Psoas muscle (tissue), 8 donors: Measurements from ENCODE around the gene CTIF. TPM values are rescaled to one million over a fixed set of nuclear protein-coding genes. Genes with fewer than 3 reads are reported as not detected.

Experiments
- ATAC-seq, 4 donors: fragments of 200-7000 bp; cut with Tn5 transposase; one replicate each; pipeline ENCODE4 v1.9.1; 2020; ENCODE audit warnings: moderate library complexity in 3 of 4, mild to moderate bottlenecking in 2 of 4
- DNase-seq, 2 donors: peaks; one replicate each; pipeline ENCODE4 v3.0.0-alpha.2; 2020
- H3K27ac ChIP-seq: fragments of 200-600 bp; one replicate; pipeline ENCODE4 v1.8.0; 2022
- H3K27me3 ChIP-seq, 3 donors: fragments of 200-600 bp in 1 of 3; one replicate each; pipeline versions ENCODE4 v1.6.1 to v1.8.0; 2013 to 2022; ENCODE audit warnings: low read length in 2 of 3, mild to moderate bottlenecking in 2 of 3, moderate library complexity in 1 of 3; ENCODE audit not compliant: insufficient read depth in 3 of 3
- H3K36me3 ChIP-seq, 2 donors: fragments of 200-600 bp in 1 of 2; one replicate each; pipeline versions ENCODE4 v1.6.1 to v1.8.0; 2013 to 2022; ENCODE audit warnings: low read depth in 1 of 2, mild to moderate bottlenecking in 1 of 2, moderate library complexity in 1 of 2; ENCODE audit not compliant: insufficient read depth in 1 of 2
- H3K4me1 ChIP-seq: fragments of 200-600 bp; one replicate; pipeline ENCODE4 v1.8.0; 2022
- H3K4me3 ChIP-seq: fragments of 200-600 bp; one replicate; pipeline ENCODE4 v1.8.0; 2022; ENCODE audit warnings: mild to moderate bottlenecking
- H3K9me3 ChIP-seq: fragments of 200-600 bp; one replicate; pipeline ENCODE4 v1.8.0; 2022
- WGBS, 3 donors: extraction: QIAGEN DNeasy Blood & Tissue Kit; methylation state at CpG; one replicate each; pipeline versions ENCODE4 v1.1.6 to v1.1.7; 2013; 5-methylcytosine and 5-hydroxymethylcytosine counted together
- intact Hi-C, 2 donors: fragments of 100-400 bp; cut with DNase I; formaldehyde crosslinking; loops; one replicate each; pipeline versions ENCODE4 v1.11.0 to v1.14.2; 2022
- polyA plus RNA-seq, 3 donors: library from polyadenylated mRNA; stranded (reverse); fragments of 200-250 nt; gene quantifications; one replicate each; pipeline ENCODE4 v1.2.3, GENCODE V29; 2013
- total RNA-seq, 4 donors: library from RNA; stranded (reverse); fragmentation: NEBNext Ultra II Directional in 2 of 4; extraction: Animal tissue kit (Norgen Biotek cat#: 25700) in 2 of 4; gene quantifications; one replicate each; pipeline versions ENCODE4 v1.2.1 to v1.2.4, GENCODE V29; 2021 to 2023
- TF ChIP-seq, protein P1 (sequence below): fragments of 200-600 bp; IDR thresholded peaks from one replicate; pipeline ENCODE4 v1.8.0; 2022; ENCODE audit warnings: antibody characterized with exemption
- donor health status: healthy with polysubstance abuse.
- donor health status: DM: no; HTN: no; CAD: no; lungs with moderate emphysema.
- donor health status: Bipolar disorder and iron deficiency.
- donor health status: healthy.
- donor health status: DM: yes; HTN: yes; CAD: no.
- donor health status: DM: no; HTN: no; CAD: no.
- donor health status: DM: no; HTN: no; CAD: no.
- donor health status: DM: yes; HTN: yes; CAD: no.

Gene CTIF
- total and polyA plus RNA-seq, 7 donors = 11.3 to 40.5 (median 26.9) TPM

DNA sequence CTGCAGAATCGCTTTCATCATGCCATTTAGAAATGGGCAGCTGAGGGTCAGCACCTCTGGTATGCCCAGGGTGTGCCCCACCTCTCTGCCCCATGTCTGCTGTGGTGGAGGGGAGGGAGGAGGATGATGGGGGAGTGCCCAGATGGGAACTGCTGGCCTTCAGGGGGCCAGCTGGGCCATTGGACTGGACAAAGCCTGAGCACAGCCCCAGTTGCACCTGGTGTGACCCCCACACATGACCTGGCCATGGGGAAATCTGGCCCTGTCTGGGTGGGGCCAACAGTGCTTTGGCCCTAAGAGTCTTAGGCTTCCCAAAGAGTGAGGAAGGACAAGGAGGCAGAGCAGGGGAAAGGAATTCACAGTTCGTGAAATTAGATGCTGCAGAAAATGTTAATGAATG is 44.1 kb downstream of the CTIF start:
- TF ChIP-seq, protein P1, sequence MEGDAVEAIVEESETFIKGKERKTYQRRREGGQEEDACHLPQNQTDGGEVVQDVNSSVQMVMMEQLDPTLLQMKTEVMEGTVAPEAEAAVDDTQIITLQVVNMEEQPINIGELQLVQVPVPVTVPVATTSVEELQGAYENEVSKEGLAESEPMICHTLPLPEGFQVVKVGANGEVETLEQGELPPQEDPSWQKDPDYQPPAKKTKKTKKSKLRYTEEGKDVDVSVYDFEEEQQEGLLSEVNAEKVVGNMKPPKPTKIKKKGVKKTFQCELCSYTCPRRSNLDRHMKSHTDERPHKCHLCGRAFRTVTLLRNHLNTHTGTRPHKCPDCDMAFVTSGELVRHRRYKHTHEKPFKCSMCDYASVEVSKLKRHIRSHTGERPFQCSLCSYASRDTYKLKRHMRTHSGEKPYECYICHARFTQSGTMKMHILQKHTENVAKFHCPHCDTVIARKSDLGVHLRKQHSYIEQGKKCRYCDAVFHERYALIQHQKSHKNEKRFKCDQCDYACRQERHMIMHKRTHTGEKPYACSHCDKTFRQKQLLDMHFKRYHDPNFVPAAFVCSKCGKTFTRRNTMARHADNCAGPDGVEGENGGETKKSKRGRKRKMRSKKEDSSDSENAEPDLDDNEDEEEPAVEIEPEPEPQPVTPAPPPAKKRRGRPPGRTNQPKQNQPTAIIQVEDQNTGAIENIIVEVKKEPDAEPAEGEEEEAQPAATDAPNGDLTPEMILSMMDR = no peak
- intact Hi-C loops = loop anchor here in 1 of 2 donors (5.0 kb wide), 1 partner anchor 36 kb away; no protein-coding TSS in a partner anchor
- Histone ChIP-seq H3K27ac (no peak overlapping the region), H3K4me1 (peaks cover 22% of the 10 kb centered on the region), H3K4me3 (no peak overlapping the region), H3K27me3 (no peaks in the 10 kb centered on the region), H3K36me3 (no peaks in the 10 kb centered on the region), H3K9me3 (no peaks in the 10 kb centered on the region)
- 86 to 89% (median 86%) methylated on average over 2 of the region's 2 CpGs for WGBS, 3 donors
- DNase-seq (no peak), ATAC-seq (peak in 2 of 4 donors; percentile 30 to 40)

DNA sequence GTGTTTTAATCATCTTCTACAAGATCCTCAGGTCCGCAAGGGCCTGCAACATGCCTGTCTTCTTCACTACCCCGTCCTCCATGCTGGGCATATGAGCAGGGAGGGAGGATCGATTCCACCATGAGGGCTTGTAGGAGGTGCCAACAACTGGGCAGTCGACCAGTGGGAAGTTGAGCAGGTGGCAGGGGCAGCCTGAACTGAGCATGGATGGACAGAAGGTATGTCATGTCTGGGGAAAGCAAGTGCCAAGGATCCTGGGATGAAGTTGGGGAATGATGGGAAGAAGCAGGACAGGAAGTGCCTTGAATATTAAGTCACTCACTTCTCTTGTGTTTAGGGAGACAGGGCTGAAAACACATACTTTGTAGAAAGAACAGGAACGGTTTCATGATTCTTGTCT is 44.7 kb downstream of the CTIF start:
- no peak overlapping the region for H3K27ac ChIP-seq
- no peak for DNase-seq
- intact Hi-C loops = loop anchor here in 1 of 2 donors (5.0 kb wide), 1 partner anchor 36 kb away; no protein-coding TSS in a partner anchor
- no peaks in the 10 kb centered on the region for H3K36me3 ChIP-seq
- peaks cover 22% of the 10 kb centered on the region for H3K4me1 ChIP-seq
- ATAC-seq = peak in 3 of 4 donors; percentile 32 to 68 (median 49)
- H3K27me3 ChIP-seq = no peaks in the 10 kb centered on the region
- TF ChIP-seq, protein P1 = no peak
- H3K9me3 ChIP-seq = no peaks in the 10 kb centered on the region
- H3K4me3 ChIP-seq = no peak overlapping the region
- WGBS, 3 donors = 51 to 62% (median 53%) methylated on average over 5 of the region's 5 CpGs

DNA sequence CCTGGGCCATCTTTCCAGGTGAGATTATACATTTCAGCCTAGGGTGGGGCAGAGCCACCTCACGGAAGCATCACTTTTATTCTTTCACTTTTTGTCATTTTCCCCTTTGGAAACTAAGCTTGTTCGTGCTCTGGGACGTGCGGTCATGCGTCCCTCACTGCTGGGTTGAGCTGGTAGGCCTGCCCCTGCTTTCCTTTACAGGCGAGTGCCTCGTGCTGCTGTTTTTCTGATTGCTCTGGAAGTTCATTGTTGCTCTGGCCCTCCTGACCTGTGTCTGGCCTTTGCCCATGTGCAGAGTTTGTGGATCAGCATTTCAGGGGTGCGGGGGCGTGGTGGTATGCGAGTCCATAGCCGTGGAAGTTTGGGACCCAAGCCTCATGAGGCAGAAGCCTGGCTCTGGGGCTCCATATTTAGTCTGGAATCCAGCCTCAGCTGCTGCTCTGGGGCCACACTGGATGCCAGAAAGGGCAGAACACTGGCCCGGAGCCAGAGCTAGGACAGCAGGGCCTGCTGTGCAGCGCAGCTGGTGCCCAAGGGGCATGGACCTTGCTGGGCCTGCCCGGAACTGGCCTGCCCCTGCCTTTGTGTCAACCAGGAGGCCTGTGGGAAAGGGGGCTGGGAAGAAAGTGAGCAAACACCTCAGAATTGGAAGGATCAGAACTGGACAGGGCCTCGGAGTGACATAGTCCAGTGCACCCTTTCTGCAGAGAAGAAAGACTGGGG is 51.1 kb downstream of the CTIF start:
- WGBS, 3 donors = 49 to 63% (median 51%) methylated on average over 15 of the region's 15 CpGs
- ATAC-seq (peak; percentile 65 to 84 (median 82)), DNase-seq (peak; percentile 71 to 86)
- TF ChIP-seq, protein P1 = no peak
- H3K27ac ChIP-seq = peak overlapping the region; percentile 58
- H3K9me3 ChIP-seq = no peaks in the 10 kb centered on the region
- H3K4me1 ChIP-seq = peaks cover 34% of the 10 kb centered on the region
- no peak overlapping the region for H3K4me3 ChIP-seq
- no peaks in the 10 kb centered on the region for H3K27me3 ChIP-seq
- no peaks in the 10 kb centered on the region for H3K36me3 ChIP-seq
- intact Hi-C loops = loop anchor here in 1 of 2 donors (5.0 kb wide), 1 partner anchor 48 kb away; no protein-coding TSS in a partner anchor

DNA sequence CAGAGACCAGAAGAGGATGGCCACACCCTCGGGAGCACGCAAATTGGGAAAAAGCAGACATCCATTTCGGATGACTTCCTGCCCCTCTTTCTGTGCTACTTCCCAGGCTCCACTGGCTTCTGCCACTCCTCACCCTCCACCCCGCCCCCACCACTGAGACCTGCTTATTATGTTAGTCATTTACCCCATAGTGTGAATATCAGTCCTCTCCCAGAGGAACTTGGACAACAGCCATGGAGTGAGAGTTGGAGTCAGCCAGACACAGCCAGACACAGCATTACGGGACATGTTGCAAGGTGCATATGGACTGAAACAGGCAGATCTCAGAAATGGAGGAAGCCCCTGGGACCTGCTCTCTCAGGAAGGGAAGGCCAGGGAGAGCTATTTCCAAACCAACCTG is 51.8 kb downstream of the CTIF start:
- Histone ChIP-seq H3K27me3 (no peaks in the 10 kb centered on the region), H3K4me1 (peaks cover 42% of the 10 kb centered on the region), H3K4me3 (no peak overlapping the region), H3K9me3 (no peaks in the 10 kb centered on the region), H3K36me3 (no peaks in the 10 kb centered on the region), H3K27ac (peak overlapping the region; percentile 58)
- WGBS, 3 donors = 80 to 93% (median 81%) methylated on average over 5 of the region's 5 CpGs
- ATAC-seq = peak in 3 of 4 donors; percentile 49 to 69 (median 63)
- no peak for DNase-seq
- TF ChIP-seq, protein P1 = no peak
- intact Hi-C loops = no loop called here
